GM21367 (cell line): ENCODE measurements around the gene VPS39.

Experiments
- ATAC-seq: cut with Tn5 transposase; IDR thresholded peaks from one replicate; pipeline ENCODE4 v1.9.1; 2021; ENCODE audit not compliant: unreplicated experiment

The VPS39 gene

DNA sequence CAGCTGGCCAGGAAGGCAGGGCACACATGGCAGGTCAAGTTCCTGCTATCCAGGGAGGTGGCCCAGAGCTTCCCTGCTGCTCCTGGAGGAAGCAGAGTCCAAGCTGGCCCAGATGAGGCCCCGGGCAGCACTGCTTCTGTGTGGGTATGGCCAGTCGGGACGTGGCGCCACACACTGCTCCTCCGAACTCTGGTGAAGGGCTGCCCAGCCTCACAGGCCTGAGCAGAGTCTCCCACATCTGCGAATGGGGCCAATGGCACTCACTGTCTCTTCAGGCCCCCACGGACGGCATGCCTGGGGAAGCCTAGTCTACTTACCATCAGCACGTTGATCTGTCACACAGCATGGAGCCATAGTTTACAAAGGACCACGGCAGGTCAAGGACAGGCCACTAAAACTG is 49.2 kb downstream of the VPS39 start:
- ATAC-seq = no peak

DNA sequence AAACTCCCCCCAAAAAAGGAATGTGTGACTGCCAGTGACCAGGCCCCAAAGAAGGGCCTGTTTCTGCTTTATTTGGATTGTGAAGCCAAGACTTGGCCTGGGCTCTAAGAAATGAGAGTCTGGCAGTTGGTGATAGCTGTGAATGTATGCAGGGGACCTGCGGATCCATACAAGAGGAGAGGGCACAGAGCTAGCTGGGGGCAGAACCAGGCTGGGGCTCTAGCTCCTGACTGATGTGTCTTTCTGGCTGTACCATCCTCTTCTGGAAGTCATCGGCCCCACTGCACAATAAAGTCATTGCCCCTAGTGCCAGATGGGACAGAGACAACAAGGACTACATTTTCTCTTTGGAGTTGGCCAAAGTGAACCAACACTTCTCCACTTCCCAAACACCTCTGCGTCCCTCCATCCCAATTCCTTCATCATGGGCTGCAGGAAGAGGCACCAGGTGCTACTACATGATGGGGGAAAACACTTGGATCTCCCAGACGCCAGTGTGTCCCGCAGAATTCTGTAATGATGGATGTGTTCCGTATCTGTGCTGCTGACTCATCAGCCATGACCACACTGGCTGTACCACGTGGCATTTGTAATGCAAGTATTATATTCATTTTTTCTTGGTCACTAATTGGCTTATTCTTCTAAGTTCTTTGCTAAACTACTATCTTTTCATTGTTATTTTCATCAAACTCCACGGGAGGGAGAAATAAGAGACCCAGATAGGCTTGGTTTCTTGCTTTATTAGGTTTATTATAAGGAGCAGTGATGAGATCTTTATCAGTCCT is 49.9 kb downstream of the VPS39 start:
- no peak for ATAC-seq

DNA sequence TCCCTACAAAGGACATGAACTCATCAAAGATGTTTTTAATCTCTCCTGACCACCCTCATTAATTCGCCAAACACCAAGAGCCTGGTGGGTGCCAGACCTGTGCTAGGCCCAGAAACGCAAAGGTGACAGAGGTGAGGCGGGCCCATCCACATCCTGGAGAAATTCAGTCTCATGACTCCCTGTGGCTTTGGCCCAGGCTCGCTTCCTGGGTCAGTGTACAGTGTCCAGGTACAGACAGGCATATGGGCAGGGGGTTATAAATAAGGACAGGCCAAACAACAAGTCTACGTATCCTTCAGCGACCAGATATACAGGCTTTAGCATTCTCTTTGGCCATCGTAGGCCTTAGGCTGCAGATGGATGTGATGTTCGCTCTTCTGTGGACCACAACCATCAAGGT is 50.7 kb downstream of the VPS39 start:
- ATAC-seq = no peak

DNA sequence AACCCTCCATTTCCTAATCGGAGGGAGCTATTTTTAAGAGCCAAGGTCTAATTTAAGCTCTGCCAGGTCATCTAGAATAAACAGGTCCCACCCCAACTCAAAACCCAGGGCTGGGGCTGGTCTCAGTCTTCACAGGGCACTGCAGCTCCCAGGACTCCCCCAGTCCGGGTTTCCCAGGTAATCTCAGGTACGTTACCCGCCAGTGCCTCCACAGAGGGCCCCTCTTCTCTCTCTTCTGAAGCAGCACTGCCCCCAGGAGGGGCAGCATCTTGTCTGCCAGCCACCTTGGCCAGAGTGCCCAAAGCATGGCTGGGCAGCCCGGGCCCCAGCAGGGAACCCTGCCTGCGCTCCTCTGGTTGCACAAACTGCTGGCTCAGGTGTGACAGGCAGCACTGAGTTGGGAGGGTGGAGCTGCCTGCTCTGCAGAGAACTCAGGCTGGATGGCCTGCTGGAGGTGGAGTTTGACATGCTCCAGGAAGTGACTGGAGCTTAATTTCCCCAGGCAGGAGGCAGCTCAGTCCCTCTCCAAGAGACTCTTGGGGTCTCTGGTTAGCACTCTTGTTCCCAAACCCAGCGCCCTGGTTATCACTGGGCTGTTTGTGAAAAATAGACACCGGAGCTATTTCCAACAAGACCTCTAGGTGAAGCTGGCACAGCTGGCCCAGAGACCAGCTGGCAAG is 51.7 kb downstream of the VPS39 start, which contains the start of gene PLA2G4F:
TSS of gene PLA2G4F (minus strand) at position 394 of the 680 bp plus-strand sequence. CDS start at position 307, 87 bp downstream.
- no peak for ATAC-seq

DNA sequence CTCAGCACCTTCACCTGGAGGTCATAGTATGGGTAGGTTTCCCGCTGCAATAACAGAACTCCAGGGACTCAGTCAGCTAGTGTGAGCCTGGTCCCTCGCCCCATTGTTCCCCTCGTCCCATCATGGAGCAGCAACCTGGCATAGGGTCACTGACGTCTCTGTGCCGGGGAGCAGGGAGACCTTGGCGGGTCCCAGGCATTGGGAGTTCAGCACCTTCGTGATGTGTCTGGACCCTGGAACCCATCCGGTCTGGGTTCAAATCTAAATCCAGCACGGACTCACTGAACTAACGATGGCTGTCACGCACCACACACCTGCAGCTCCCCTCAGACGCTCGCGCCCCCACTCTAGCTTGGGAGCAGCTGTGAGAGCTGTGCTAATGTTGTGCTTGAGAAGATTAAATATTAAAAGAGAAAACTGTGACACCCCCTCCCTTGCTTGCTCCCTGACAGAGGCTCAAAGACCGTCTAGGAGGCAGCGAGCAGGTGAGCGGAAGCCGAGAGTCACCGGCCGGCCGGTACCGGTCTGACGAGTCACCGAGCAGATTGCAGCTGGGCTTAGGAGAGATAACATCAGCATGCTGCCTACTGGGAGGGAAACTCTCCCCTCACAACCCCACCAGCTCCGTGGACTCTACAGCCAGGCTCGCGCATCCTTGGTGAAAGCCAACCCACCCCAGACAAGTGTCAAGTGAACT is 52.4 kb downstream of the VPS39 start:
- ATAC-seq = no peak

DNA sequence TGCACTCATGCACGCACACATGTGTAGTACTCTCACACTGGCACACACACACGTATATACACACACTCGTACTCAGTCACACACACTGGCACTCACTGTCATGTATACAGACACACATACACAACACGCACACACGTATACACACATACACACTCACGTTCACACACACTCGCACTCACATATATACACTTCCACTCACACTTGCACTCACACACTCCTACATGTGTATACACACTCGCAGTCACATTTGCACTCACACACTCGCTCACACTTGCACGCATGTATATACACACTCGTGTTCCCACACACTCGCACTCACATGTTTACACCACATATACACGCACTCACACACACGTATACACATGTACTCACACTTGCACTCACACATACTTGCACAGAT is 53.1 kb downstream of the VPS39 start:
- no peak for ATAC-seq

DNA sequence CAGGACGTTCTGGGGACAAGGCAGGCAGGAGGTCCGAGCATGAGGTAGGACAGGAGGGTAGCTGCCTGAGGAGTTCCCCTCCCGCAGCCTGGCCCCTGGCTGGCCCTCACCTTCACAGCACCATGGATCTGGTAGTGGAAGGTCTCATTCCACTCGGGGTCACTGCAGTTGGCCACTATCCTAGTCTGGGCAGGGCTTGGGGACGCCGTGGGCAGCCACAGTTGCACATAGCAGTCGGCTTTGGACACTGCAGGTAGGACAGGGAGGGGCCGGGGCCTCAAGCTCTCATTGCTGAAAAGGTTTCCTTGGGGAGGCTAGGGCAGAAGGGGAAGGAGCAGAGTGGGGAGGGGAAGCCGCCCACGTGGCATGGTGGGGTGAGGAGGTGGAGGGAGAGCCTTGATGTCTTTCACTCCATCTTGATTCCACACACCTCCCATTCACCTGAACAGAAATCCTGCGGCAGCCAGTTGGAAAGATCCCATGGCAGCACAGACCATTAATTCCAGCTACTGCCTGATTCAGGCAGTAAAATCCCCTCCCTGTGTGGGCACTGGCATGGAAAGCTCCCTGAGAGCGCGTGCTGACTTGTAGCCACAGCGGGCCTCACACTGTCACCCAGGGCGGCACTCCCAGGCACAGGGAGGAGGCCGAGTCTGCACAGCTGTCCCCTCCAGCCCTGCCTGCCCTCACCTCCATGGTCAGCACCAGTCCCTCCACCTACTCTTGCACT is 53.7 kb downstream of the VPS39 start:
- ATAC-seq = no peak

DNA sequence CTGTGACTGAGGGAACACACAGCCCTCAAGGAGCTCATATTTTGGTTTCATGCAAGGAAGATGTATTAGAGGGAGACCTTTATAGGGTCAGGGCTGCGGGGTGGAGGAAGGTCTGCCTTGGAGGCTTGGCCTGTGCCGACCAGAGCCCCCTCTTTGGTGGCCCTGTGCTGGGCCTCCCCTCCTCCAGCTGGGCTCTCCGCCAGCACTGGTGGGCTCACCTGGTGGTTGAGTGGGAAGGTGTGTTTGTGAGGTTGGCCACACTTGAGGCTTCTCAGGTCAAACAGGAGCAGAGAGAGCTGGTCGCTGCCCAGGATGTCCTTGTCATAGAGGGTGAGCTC is 54.3 kb downstream of the VPS39 start:
- ATAC-seq = no peak

DNA sequence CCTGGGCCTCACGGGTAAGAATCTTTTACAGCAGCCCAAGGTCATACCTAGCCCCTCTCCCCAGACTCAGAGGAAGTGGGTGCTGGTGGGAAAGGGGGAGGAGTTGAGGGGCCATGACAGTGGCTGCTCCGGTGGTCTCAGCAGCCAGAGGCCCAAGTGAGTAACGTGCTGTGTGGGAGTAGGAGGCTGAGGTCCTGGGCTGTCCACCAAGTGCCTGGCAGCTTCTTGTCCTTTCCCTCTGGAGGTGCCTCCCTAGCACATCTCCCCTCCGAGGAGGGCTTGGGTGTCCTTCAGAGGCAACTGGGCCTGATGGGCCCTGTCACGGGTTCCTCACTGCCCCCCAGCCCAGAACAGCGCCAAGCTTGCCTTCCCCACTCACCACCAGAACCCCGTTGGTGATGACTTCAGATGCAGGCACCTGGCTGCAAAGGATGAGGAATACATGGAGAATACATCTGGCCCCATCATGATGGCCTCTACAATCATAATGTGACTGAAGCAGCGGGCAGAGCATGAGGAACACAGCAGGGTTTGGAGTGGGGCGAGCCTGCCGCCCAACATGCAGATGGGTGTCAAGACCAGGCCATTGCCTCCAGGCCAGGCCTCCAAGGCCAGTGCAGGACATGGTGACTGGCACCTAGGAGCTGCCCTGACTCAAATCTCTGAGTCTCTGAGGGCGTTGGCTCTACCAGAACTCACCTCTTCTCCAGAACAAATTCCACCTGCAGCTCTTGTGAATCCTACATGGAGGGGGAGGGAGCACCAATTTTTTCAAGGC is 55.0 kb downstream of the VPS39 start:
- ATAC-seq = no peak

DNA sequence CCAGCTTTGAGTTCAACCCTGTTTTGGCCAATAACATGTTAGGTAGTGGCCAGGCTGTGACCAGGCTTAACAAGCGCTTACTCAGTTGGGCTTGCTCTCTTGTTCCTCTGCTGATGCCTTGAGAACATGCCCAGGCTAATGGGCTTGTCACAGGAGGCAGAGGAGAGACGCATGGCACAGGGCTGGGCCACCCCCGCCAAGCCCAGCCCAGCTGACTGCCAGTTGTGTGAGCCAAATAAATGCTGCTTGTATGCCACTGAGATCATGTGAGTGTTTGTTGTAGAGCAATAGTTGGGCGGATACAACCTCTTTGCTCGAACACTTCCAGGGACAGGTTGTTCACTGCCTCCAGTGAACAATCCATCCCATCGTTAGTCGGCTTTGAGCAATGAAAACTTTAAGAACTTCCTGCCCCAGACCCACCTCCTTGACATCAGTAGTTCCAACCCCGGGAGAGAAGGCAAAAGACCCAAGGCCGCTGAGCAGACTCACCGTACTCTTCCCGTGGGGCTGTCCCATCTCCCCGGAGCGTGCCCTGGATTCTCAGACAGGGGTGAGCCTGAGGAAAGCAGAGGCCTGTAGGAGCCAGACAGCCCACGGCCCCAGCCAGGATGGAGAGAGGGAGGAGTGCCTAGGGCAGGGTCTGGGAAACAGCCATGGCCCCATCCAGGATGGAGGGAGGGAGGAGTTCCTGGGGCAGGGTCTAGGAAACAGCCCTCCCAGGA is 55.7 kb downstream of the VPS39 start:
- no peak for ATAC-seq

DNA sequence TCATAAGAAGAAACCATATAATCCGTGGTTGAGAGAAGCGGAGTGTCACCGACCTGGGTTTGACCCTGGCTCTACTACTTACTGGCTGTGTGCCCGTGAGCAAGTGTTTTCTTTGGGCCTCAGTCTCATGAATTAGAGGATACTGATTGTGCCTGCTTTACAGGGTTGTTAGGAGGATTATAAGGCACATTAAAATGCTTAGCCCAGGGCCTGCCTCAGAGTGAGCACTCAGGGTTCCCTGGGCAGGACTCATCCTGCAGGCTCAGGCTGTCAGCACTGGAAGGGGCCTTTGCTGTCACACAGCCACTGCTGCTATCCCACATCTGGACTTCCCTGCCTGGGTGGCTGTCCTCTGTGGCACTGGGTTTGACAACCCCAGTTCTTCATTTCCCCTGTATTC is 56.4 kb downstream of the VPS39 start:
- no peak for ATAC-seq

DNA sequence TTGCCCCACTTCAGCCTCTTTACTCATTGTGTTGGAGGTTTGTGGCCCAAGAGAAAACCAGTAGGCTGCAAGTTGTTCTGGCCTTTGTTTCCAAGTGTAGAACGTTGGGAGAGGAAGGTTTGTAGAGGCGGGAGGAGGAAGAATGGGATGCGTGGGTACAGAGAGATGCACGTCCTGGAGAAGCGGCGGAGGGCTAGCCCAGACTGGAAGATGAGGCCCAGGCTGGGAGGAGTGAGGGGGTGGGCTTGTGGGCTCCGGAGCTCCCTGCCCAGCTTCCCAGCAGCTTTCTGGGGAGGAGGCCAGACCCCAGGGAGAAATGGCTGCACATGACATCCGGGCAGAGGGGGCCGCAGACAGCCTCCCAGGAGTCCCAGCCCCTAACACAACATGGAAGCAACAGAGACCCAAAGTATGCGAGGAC is 57.0 kb downstream of the VPS39 start:
- no peak for ATAC-seq

DNA sequence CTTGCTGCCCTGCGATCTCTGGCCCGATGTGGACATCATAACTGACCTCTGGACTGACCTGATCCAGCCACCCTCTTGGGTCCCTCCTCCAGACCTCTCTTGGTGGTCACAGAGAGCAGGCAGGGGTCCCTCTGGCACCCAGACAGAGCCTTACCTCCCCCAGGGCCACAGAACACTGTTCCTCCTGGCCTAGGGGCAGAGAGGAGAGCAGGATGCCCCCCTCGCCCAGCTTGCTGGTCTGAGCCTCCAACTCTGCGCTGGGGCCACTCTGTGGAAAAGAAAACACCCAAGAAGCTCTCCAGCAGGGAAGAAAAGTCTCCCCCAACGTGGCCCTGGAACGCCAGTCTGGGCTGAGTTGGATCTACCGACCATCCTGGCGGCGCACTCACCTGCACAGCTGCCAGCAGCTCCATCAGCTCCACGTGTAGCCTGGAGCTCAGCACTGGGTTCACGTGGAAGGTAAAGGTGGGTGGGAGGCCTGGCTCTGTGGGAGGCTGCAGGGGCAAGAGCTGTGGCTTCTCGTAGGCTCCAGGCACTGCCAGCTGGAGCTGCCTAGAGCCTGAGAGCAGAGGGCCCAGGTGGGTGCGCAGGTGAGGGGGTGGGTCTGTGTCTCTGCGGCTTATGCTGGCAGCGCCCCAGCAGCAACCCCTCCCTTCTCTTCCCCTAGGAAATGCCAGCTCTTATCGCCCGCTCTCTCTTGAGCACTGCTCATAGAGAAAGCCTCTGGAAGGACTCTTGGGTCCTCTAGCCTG is 57.7 kb downstream of the VPS39 start:
- ATAC-seq = no peak

DNA sequence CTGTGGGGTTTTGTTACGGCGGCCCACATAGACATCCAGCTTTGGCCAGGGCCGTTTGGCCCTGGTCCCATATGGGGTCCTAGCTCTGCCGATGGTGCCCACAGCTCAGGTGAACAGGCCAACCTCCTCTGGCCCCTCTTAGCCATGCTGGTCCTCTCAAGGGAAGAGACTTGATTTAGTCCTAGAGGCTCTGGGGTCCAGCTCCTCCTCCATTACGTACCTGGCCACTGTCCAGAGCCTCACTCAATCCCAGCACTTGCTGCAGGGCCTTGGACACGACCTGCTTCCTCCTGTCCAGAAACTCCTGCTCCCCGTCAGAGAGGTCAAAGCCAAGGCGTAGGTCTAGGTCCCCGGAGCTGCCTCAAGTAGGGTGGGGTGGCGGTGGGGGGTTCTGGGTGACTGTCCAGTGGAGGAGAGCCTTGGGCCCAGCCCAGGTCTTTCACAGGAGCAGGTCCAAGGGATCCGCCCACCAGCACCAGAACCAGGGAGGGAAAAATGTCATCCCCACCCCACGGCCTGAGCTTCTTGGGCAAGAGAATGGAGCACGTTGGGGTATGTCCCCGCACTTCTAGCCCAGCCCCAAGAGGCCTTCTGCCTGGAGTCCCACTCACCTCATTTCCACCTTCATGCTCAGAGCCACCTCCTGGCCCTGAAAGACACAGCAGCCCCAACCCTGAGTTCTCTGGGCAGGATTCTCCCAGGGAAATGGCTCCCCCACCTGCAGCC is 58.4 kb downstream of the VPS39 start:
- no peak for ATAC-seq

DNA sequence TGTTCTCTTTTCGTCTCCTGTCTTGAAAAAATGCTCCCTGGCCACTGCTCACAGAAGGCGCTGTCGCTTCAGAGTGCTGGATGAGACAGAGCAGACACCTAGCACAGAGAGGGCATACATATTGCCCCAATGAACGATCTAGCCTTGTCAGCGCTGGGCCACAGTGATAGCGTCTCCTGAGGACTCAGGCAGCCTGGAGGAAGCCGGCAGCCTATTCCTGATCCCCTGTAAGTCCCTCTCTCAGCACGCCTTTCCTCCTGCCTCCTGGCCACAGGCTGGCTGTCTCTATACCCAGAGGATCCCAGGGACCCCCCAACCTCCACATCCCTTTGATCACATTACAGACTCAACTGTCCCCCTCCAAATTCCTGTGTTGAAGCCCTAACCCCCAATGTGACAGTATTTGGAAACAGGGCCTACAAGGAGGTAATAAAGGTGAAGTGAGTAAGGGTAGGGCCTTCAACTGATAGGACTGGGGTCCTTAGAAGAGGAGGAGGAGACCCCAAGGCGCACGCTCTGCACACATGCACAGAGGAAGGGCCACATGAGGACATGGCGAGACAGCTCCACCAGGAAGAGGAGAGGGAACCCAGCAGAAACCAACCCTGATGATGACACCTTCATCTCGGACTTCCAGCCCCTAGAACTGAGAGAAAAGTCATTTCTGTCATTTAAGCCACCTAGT is 59.2 kb downstream of the VPS39 start:
- no peak for ATAC-seq

DNA sequence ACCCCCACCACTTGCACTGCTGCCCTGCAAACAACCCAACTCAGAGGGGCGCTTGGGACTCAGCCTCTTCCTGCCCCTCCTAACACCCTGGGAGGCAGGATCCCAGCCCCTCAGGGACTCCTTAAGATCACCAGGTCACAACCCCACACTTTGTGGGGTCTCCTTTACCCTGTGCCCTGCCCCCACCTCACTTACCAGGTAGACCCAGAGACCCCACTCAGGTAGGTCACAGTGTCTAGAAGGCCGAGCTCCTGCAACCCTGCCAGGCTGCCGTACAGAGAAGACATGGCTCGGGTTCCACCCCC is 60.7 kb downstream of the VPS39 start:
- no peak for ATAC-seq

DNA sequence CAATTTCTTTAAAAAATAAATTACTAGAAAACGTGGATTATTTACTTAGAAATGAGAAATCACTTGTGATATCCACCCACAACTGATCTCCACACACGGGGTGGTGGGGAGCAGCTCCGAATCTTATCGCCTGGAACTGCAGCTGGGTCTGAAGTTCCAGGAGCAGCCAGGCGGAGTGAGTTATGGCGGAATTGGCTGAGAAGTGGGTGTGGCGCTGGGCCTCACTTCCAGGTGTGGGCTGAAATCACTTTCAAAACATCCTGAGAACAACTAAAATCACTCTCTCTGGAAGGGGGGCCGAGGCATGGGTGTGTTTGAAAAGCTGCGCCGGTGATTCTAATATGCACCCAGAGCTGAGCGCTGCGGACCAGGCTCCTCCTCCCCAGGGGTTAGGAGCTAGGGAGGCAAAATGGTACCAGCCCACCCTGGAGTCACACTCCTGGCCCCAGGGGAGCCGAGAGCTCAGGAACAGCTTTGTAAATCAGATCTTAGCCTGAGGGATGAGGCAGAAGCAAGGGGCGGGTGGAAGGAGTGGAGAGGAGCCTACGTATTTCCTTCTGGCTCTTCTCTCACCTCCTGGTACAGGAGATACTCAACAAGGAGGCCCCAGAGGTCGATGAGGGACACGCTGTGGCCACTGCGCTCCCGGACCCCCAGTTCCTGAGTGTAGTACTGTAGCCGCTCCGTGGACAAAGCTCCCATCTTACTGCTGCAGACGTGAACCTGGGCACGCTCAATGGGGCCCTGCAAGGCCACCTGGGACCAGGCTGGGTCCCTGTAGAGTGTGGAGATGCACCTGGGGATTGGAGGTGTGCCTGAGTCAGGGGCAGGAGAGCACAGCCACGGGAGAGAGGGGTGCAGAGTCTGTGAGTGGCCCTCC is 61.3 kb downstream of the VPS39 start:
- no peak for ATAC-seq
